HG02938 (cell line): ENCODE results near the gene ADM2.

Source experiments
- ATAC-seq: cut with Tn5 transposase; IDR thresholded peaks from one replicate; pipeline ENCODE4 v1.9.1; 2021; ENCODE audit warnings: mild to moderate bottlenecking, moderate library complexity; ENCODE audit not compliant: unreplicated experiment

Gene ADM2

GRCh38 chr22:50523806-50524675 lies 42.7 kb downstream of the ADM2 start:
- ATAC-seq, result no peak

GRCh38 chr22:50524676-50525103 lies 43.3 kb downstream of the ADM2 start:
- no peak for ATAC-seq

- peak; percentile 38 for ATAC-seq
Measured at GRCh38 chr22:50525104-50525857, 43.9 kb downstream of the ADM2 start, which contains the start of gene SCO2. SCO2 (minus strand) TSS chr22:50525598; CDS start chr22:50524411, 1,187 bp downstream.

- ATAC-seq, result no peak
Measured at GRCh38 chr22:50525858-50526107, 44.4 kb downstream of the ADM2 start.

GRCh38 chr22:50526108-50526833 lies 44.9 kb downstream of the ADM2 start:
- peak; percentile 22 for ATAC-seq

- no peak for ATAC-seq
Measured at GRCh38 chr22:50526834-50527801, 45.8 kb downstream of the ADM2 start.

GRCh38 chr22:50527921-50528681 lies 46.8 kb downstream of the ADM2 start:
- ATAC-seq, result no peak

- ATAC-seq, result no peak
Measured at GRCh38 chr22:50528682-50529415, 47.5 kb downstream of the ADM2 start.

- ATAC-seq, result no peak
Measured at GRCh38 chr22:50529416-50529896, 48.1 kb downstream of the ADM2 start.

- ATAC-seq, result peak; percentile 7
Measured at GRCh38 chr22:50529897-50530579, 48.7 kb downstream of the ADM2 start, which contains the start of gene TYMP. TYMP (minus strand) TSS chr22:50530012; CDS start chr22:50529709, 303 bp downstream.

GRCh38 chr22:50530580-50530876 lies 49.2 kb downstream of the ADM2 start:
- ATAC-seq, result peak; percentile 2

GRCh38 chr22:50530877-50531545 lies 49.7 kb downstream of the ADM2 start:
- ATAC-seq, result peak; percentile 35

- ATAC-seq, result peak; percentile 19
Measured at GRCh38 chr22:50531546-50531961, 50.2 kb downstream of the ADM2 start.

GRCh38 chr22:50531962-50532674 lies 50.8 kb downstream of the ADM2 start:
- no peak for ATAC-seq

GRCh38 chr22:50532824-50533796 lies 51.8 kb downstream of the ADM2 start:
- ATAC-seq, result no peak
